ENCODE measurements around the gene DNAJB6. TPM values are rescaled to one million over a fixed set of nuclear protein-coding genes. Genes with fewer than 3 reads are reported as not detected.

DNAJB6 gene
- total RNA-seq, 2 experiments from 2014 or later: 67.8 to 80.6 TPM

DNA sequence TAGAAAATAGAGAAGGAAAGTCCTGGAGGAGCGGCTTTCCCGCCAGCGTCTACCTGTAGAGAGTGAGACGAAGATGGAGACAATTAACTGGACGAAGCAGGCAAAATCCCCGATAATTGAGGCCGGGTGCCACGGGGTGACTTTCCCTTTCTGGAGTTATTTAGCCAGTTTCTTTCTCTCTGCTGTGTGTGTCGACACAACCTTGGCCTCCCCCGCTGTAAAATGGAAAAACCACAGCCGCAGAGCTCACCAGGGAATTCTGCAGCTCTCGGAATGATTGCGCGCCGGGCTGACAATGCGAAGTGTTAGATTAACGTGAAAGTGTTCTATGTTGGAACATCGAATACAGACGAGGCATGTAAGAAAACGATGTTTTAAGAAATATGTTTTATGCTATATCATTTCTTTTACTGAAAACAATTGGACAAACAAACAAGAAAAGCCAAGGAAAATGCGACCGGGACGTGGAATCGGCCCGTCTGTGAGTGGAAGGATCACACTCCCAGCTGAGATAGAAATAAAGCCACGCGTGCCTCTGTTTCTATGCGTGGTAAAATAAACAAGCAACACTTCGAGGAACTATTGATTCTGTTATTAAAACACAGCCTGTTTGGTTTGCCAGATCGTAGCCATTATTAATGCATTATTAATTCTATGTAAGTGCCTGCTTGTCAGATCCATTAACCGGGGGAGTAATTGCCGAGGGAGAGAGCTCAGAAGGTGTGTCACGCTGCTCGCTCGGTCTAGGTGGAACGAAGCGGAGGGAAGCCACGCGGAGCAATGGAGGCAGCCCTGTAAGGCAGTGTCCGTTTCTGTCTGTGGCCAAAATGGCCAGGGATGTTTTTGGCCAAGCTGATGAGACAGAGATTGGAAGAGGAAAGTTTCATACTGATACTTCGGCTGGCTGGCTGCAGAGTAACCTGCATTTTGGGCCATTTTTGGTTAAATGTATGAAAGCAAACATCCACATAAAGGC is 129.4 kb downstream of the DNAJB6 start:
- ChIA-PET CTCF (interaction anchor here (0.5 kb wide), 1 partner anchor 34 kb away, joined by 3 read pairs; no protein-coding TSS in a partner anchor), POLR2A (no interaction called here)
- peaks cover 15% of the 10 kb centered on the region for H3K4me1 Mint-ChIP-seq (ENCODE audit: low read depth)
- H3K27ac Mint-ChIP-seq: no peak overlapping the region
- no peaks in the 10 kb centered on the region for H3K9me3 Mint-ChIP-seq
- no peaks in the 10 kb centered on the region for H3K36me3 Mint-ChIP-seq (ENCODE audit: low read depth)
- H3K27me3 Mint-ChIP-seq: no peaks in the 10 kb centered on the region
- no peak for TF ChIP-seq CTCF (IDR thresholded peaks at IDR 0.05)
- ATAC-seq (no peak), DNase-seq (no peak)
- intact Hi-C loops (cut with micrococcal nuclease): no loop called here
- no peak overlapping the region for H3K4me3 Mint-ChIP-seq

GRCh38 chr7:157466867-157467261 is 130.1 kb downstream of the DNAJB6 start:
- CTCF ChIA-PET: no interaction called here
- intact Hi-C loops (cut with micrococcal nuclease): no loop called here
- no peak overlapping the region for H3K27ac Mint-ChIP-seq

More at GRCh38 chr7:157466867-157467261, 130.1 kb downstream of the DNAJB6 start:
- Mint-ChIP-seq H3K9me3 (peaks cover 2% of the 10 kb centered on the region), H3K36me3 (ENCODE audit: low read depth) (no peaks in the 10 kb centered on the region), H3K4me3 (no peak overlapping the region), H3K4me1 (ENCODE audit: low read depth) (peaks cover 22% of the 10 kb centered on the region), H3K27me3 (no peaks in the 10 kb centered on the region)
- no peak for TF ChIP-seq CTCF (IDR thresholded peaks at IDR 0.05)
- ATAC-seq (no peak), DNase-seq (no peak)
- POLR2A ChIA-PET: no interaction called here

Other genes with a start within 250 kb of the DNAJB6 start
- 10 to 100 TPM; 59.0 to 59.6 TPM for gene UBE3C, start 198.1 kb upstream of the DNAJB6 start, total RNA-seq